GM19043 (cell line): ENCODE data around the gene ALG10B.
"Not testable (repeated sequence)": the region's sequence is repeated elsewhere in the genome, so short reads cannot be mapped to it uniquely, and the experiment has no call there.

Source experiments
- ATAC-seq: cut with Tn5 transposase; IDR thresholded peaks from one replicate; pipeline ENCODE4 v1.9.1; 2021; ENCODE audit warnings: low read depth; ENCODE audit not compliant: unreplicated experiment

The ALG10B gene

GRCh38 chr12:38316391-38317129, at the start of gene ALG10B:
Gene ALG10B (plus strand): TSS chr12:38316774. CDS start chr12:38316894, 120 bp downstream.
- peak; percentile 100 for ATAC-seq

GRCh38 chr12:38268612-38269011, 48.0 kb upstream of the ALG10B start:
- ATAC-seq, result no peak

GRCh38 chr12:38269897-38270296, 46.7 kb upstream of the ALG10B start:
- no peak for ATAC-seq

- no peak for ATAC-seq
These were observed 36.8 kb upstream of the ALG10B start for GRCh38 chr12:38279756-38280155.

- ATAC-seq, result no peak
These were observed 33.7 kb upstream of the ALG10B start for GRCh38 chr12:38282886-38283285.

- ATAC-seq, result no peak
These were observed 27.2 kb upstream of the ALG10B start for GRCh38 chr12:38289396-38289795.

GRCh38 chr12:38291160-38291559, 25.4 kb upstream of the ALG10B start:
- no peak for ATAC-seq

- ATAC-seq, result not testable (repeated sequence)
These were observed 13.6 kb upstream of the ALG10B start for GRCh38 chr12:38302972-38303371.

GRCh38 chr12:38321966-38322365, 5.4 kb downstream of the ALG10B start:
- not testable (repeated sequence) for ATAC-seq

- ATAC-seq, result no peak
These were observed 8.3 kb downstream of the ALG10B start for GRCh38 chr12:38324912-38325311.

- ATAC-seq, result no peak
These were observed 10.8 kb downstream of the ALG10B start for GRCh38 chr12:38327356-38327755.

- no peak for ATAC-seq
These were observed 11.8 kb downstream of the ALG10B start for GRCh38 chr12:38328306-38328895.

GRCh38 chr12:38330414-38330813, 13.8 kb downstream of the ALG10B start:
- ATAC-seq, result not testable (repeated sequence)

- ATAC-seq, result no peak
These were observed 16.2 kb downstream of the ALG10B start for GRCh38 chr12:38332814-38333213.

GRCh38 chr12:38342444-38342843, 25.9 kb downstream of the ALG10B start:
- ATAC-seq, result no peak

- ATAC-seq, result not testable (repeated sequence)
These were observed 26.7 kb downstream of the ALG10B start for GRCh38 chr12:38343256-38343655.

- ATAC-seq, result not testable (repeated sequence)
These were observed 27.3 kb downstream of the ALG10B start for GRCh38 chr12:38343916-38344315.

- ATAC-seq, result peak; percentile 98
These were observed 34.0 kb downstream of the ALG10B start for GRCh38 chr12:38350342-38351174.

GRCh38 chr12:38351175-38351508, 34.6 kb downstream of the ALG10B start:
- not testable (repeated sequence) for ATAC-seq

GRCh38 chr12:38367506-38367905, 50.9 kb downstream of the ALG10B start:
- ATAC-seq, result no peak

- ATAC-seq, result no peak
These were observed 53.7 kb downstream of the ALG10B start for GRCh38 chr12:38370311-38370710.
